HEK293T (cell line): ENCODE measurements around the gene TTC21A.

Experiments used
- CTCF ChIA-PET: fragments of 350-600 bp; formaldehyde crosslinking; extraction: SDS; loops from one replicate; lab custom pipeline; 2021; ENCODE audit warnings: antibody characterized with exemption, inconsistent platforms; lab: Yijun Ruan, JAX
- POLR2A ChIA-PET: fragments of 350-600 bp; formaldehyde crosslinking; extraction: SDS; loops from one replicate; lab custom pipeline; 2020; ENCODE audit warnings: antibody characterized with exemption, inconsistent platforms; lab: Yijun Ruan, JAX
- DNase-seq: peaks from one replicate; pipeline ENCODE4 v3.0.0; 2012; ENCODE audit warnings: mixed read lengths; ENCODE audit errors: extremely low spot score
- ARNT ChIP-seq: fragments of 450-650 bp; IDR thresholded peaks from 2 replicates; pipeline ENCODE4 v1.6.1; 2017; ENCODE audit warnings: mild to moderate bottlenecking
- BHLHE40 ChIP-seq: fragments of 450-650 bp; IDR thresholded peaks from 2 replicates; pipeline ENCODE4 v1.6.1; 2016; ENCODE audit warnings: mild to moderate bottlenecking, moderate library complexity, borderline replicate concordance
- CTBP1 ChIP-seq: fragments of 450-650 bp; IDR thresholded peaks from 2 replicates; pipeline ENCODE4 v1.6.1; 2016; ENCODE audit warnings: borderline replicate concordance
- ELF4 ChIP-seq: fragments of 450-650 bp; IDR thresholded peaks from 2 replicates; pipeline ENCODE4 v1.6.1; 2017; ENCODE audit warnings: antibody characterized with exemption
- FOXA1 ChIP-seq: fragments of 450-650 bp; IDR thresholded peaks from 2 replicates; pipeline ENCODE4 v1.6.1; 2016; ENCODE audit warnings: mild to moderate bottlenecking
- FOXK2 ChIP-seq: fragments of 450-650 bp; IDR thresholded peaks from 2 replicates; pipeline ENCODE4 v1.6.1; 2016; ENCODE audit warnings: mild to moderate bottlenecking
- FOXM1 ChIP-seq: fragments of 450-650 bp; IDR thresholded peaks from 2 replicates; pipeline ENCODE4 v1.6.1; 2017; ENCODE audit warnings: mild to moderate bottlenecking, borderline replicate concordance
- HDGF ChIP-seq: fragments of 450-650 bp; IDR thresholded peaks from 2 replicates; pipeline ENCODE4 v1.6.1; 2017; ENCODE audit warnings: antibody characterized with exemption, borderline replicate concordance
- L3MBTL2 ChIP-seq: fragments of 450-650 bp; conservative IDR thresholded peaks from 2 replicates; pipeline ENCODE4 v1.6.1; 2016; ENCODE audit warnings: mild to moderate bottlenecking
- LEF1 ChIP-seq: fragments of 450-650 bp; IDR thresholded peaks from 2 replicates; pipeline ENCODE4 v1.6.1; 2017; ENCODE audit warnings: mild to moderate bottlenecking, borderline replicate concordance
- NFRKB ChIP-seq: fragments of 450-650 bp; IDR thresholded peaks from 2 replicates; pipeline ENCODE4 v1.6.1; 2016; ENCODE audit warnings: mild to moderate bottlenecking, moderate library complexity
- SP1 ChIP-seq: fragments of 450-650 bp; IDR thresholded peaks from 2 replicates; pipeline ENCODE4 v1.6.1; 2017
- SUZ12 ChIP-seq: fragments of 450-650 bp; IDR thresholded peaks from 2 replicates; pipeline ENCODE4 v1.6.1; 2016; ENCODE audit warnings: mild to moderate bottlenecking
- TARDBP ChIP-seq: fragments of 450-650 bp; IDR thresholded peaks from 2 replicates; pipeline ENCODE4 v1.6.1; 2016
- ZNF384 ChIP-seq: fragments of 450-650 bp; IDR thresholded peaks from 2 replicates; pipeline ENCODE4 v1.6.1; 2016
- TF ChIP-seq, protein P1 (sequence below): fragments of 450-650 bp; IDR thresholded peaks from 2 replicates; pipeline ENCODE4 v1.6.1; 2016

TTC21A gene

DNA sequence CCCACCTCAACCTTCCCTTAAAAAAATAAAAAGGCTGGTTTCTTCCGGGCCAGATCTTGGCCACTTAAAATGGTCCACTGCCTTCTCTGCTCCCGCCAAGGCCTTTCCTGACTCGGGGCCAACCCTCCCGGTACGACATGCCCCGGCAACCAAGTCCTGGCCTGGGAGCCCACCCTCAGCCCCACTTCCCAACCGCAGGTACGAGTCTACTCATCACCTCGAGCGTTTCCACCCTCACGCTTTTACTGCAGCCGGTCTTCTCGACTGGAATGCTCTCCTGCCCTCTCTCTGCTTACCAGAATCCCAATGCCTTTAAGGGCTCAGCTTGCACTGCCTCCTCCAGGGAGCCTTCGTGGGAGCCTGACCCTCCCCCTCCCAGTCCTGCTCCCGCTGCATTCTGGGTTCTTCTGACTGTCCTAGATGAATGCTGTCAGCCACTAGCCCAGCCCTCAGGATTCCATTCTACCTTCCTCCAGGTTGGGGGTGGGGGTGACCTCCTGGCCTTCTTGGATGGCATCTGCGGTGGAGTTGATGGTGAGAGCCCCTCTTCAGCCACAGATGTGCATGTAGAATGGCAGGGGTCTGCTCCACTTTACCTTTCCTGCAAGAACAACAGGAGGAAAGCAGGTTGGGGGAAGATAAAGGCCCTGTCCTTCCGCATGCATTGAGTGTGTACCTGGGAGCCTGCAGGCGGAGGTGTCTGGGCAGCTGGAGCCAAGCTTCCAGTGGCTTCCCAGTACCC, 47.0 kb downstream of the TTC21A start:
- TF ChIP-seq ELF4 (no peak), BHLHE40 (no peak), NFRKB (no peak), FOXK2 (no peak), ZNF384 (no peak), HDGF (no peak), TARDBP (no peak)
- TF ChIP-seq, protein P1, sequence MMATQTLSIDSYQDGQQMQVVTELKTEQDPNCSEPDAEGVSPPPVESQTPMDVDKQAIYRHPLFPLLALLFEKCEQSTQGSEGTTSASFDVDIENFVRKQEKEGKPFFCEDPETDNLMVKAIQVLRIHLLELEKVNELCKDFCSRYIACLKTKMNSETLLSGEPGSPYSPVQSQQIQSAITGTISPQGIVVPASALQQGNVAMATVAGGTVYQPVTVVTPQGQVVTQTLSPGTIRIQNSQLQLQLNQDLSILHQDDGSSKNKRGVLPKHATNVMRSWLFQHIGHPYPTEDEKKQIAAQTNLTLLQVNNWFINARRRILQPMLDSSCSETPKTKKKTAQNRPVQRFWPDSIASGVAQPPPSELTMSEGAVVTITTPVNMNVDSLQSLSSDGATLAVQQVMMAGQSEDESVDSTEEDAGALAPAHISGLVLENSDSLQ: no peak
- peak; percentile 46 for DNase-seq
- POLR2A ChIA-PET: interaction anchor here (2.7 kb wide), 1 partner anchor 23 kb away, joined by 9 read pairs; no protein-coding TSS in a partner anchor
- CTCF ChIA-PET: interaction anchor here (0.6 kb wide), 1 partner anchor 325 kb away, joined by 3 read pairs; no protein-coding TSS in a partner anchor

DNA sequence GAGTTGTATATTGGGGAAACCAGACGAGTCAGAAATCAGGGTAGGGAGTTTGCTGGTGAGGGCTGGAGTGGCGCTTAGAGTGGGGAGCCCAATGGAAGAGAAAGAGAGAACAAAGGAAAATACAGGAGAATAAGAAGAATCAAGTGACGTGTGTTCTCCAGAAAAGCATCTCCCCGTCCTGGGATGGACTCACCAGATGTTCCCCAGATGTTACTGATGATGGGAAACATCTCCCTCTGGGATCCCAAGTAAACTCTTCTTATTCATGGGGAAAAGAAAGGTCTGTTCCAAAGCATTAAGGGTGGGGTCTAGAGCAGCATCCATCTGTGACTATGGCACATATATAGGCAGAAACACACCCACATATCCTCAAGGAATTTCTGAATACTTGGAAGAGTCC, 48.9 kb downstream of the TTC21A start:
- ChIA-PET CTCF (no interaction called here), POLR2A (interaction anchor here (2.7 kb wide), 1 partner anchor 22 kb away, joined by 9 read pairs; no protein-coding TSS in a partner anchor)
- TF ChIP-seq TARDBP (no peak), LEF1 (no peak), SUZ12 (no peak), FOXA1 (no peak), ZNF384 (no peak), L3MBTL2 (no peak), FOXM1 (no peak), SP1 (no peak), HDGF (no peak), ELF4 (no peak), NFRKB (no peak), ARNT (no peak), FOXK2 (no peak), CTBP1 (no peak), BHLHE40 (no peak)
- TF ChIP-seq, protein P1: no peak

DNA sequence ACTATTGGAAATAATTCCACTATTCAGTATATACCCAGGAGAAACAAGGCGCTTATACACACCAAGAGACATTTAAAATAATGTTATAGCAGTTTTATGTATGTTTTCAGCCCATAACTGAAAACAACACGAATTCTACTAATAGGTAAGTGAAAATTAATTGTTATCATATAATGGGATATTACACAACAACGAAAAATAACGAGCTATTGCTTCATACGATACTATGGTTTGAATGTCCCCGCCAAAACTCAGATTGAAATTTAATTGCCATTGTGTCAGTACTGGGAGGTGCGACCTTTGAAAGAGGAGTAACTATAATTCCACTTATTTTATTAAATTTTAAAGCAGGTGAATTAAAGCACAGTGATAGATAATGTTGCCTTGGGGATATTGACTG, 49.9 kb downstream of the TTC21A start:
- ChIA-PET POLR2A (no interaction called here), CTCF (no interaction called here)
- no peak for TF ChIP-seq ZNF384
- TF ChIP-seq FOXK2: no peak
- no peak for TF ChIP-seq SP1
- no peak for TF ChIP-seq CTBP1
- TF ChIP-seq SUZ12: no peak
- TF ChIP-seq, protein P1: no peak
- no peak for TF ChIP-seq FOXM1
- TF ChIP-seq HDGF: no peak
- no peak for TF ChIP-seq FOXA1
- no peak for TF ChIP-seq LEF1
- TF ChIP-seq NFRKB: no peak
- TF ChIP-seq L3MBTL2: no peak
- DNase-seq: no peak

More for the DNA sequence above, 48.9 kb downstream of the TTC21A start:
- no peak for DNase-seq

DNA sequence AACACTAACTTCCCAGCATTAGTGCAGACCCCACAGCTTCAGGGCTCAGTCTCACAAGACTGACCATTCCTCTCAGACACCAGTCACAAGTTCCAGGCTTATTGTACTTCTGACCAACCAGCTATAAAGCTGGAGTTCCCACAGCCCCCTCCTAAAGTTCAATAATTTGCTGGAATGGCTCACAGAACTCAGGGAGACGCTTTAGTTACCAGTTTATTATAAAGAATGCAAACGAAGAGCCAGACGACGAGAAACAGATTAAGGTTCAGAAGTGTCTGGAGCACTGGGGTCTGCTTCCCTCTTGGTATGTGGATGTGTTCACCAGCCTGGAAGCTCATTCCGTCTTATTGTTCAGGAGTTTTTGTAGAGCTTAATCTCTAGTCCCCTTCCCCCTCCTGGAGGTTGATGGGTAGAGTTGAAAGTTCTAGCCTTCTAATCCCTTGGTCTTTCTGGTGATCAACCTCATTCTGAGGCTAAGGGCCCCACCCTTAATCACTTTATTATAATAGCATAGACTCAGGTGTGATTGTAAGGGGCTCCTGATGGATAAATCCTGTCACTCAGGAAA, 50.8 kb downstream of the TTC21A start:
- no peak for DNase-seq
- TF ChIP-seq FOXK2 (no peak), NFRKB (no peak), TARDBP (no peak), LEF1 (no peak), CTBP1 (no peak), ARNT (no peak), HDGF (no peak), SP1 (no peak), FOXA1 (no peak), ELF4 (no peak), SUZ12 (no peak), BHLHE40 (no peak), FOXM1 (no peak), ZNF384 (no peak), L3MBTL2 (no peak)
- TF ChIP-seq, protein P1: no peak
- ChIA-PET POLR2A (no interaction called here), CTCF (no interaction called here)

DNA sequence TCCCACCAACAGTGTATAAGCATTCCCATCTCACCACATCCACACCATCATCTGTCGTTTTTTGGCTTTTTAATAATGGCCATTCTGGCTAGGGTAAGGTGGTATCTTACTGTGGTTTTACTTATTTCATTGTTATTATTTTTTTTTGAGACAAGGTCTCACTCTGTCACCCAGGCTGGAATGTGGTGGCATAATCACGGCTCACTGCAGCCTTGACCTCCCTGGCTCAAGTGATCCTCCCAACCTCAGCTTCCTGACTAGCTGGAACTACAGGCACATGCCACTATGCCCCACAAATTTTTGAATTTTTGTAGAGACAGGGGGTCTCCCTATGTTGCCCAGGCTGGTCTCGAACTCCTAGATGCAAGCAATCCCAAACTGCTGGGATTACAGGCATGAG, 56.9 kb downstream of the TTC21A start:
- TF ChIP-seq HDGF: no peak
- TF ChIP-seq ARNT: no peak
- TF ChIP-seq L3MBTL2: no peak
- no peak for TF ChIP-seq ZNF384
- TF ChIP-seq, protein P1: no peak
- no peak for TF ChIP-seq FOXK2
- no peak for TF ChIP-seq LEF1
- no peak for TF ChIP-seq BHLHE40
- TF ChIP-seq ELF4: no peak
- TF ChIP-seq CTBP1: no peak
- no peak for TF ChIP-seq SP1
- CTCF ChIA-PET: interaction anchor here (1.3 kb wide), 1 partner anchor 124 kb away, joined by 3 read pairs; no protein-coding TSS in a partner anchor
- POLR2A ChIA-PET: no interaction called here
- no peak for DNase-seq
